Measurements from ENCODE around the gene BTNL8.

BTNL8 gene

GRCh38 chr5:180885845-180886529 is 13.0 kb upstream of the BTNL8 start:
- TF ChIP-seq MAX (IDR thresholded peaks at IDR 0.05) (0 out of 2 replicates have a peak, but pooled peaks have one; percentile 16), YY1 (IDR thresholded peaks at IDR 0.05; ENCODE audit: low read depth) (0 out of 2 replicates have a peak, but pooled peaks have one; percentile 59)

DNA sequence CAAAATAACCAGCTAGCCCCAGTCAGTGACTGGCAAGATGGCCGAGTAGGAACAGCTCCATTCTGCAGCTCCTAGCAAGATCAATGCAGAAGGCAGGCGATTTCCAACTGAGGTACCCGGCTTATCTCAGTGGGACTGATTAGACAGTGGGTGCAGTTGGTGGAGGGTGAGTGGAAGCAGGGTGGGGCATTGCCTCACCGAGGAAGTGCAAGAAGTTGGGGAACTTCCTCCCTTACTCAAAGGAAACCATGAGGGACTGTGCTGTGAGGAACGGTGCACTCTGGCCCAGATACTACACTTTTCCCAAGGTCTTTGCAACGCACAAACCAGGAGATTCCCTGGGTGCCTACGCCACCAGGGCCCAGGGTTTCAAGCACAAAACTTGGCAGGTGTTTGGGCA is 9.6 kb upstream of the BTNL8 start:
- TF ChIP-seq CEBPB (IDR thresholded peaks at IDR 0.05) (no peak), TEAD4 (IDR thresholded peaks at IDR 0.05) (no peak), FOXM1 (IDR thresholded peaks at IDR 0.05; ENCODE audit: borderline replicate concordance, low read depth) (no peak), EP300 (IDR thresholded peaks at IDR 0.05; ENCODE audit: borderline replicate concordance) (no peak), TAF1 (IDR thresholded peaks at IDR 0.05; ENCODE audit: low read depth) (no peak), EGR1 (IDR thresholded peaks at IDR 0.05) (no peak), CREB1 (IDR thresholded peaks at IDR 0.05; ENCODE audit: low read depth) (no peak), ZBTB7A (IDR thresholded peaks at IDR 0.05; ENCODE audit: low read depth) (no peak), NFIC (IDR thresholded peaks at IDR 0.05) (no peak), RAD21 (IDR thresholded peaks at IDR 0.05; ENCODE audit: low read depth) (no peak), YY1 (IDR thresholded peaks at IDR 0.05; ENCODE audit: low read depth) (no peak), TCF12 (IDR thresholded peaks at IDR 0.05; ENCODE audit: low read depth) (no peak)
- TF ChIP-seq, protein P1, sequence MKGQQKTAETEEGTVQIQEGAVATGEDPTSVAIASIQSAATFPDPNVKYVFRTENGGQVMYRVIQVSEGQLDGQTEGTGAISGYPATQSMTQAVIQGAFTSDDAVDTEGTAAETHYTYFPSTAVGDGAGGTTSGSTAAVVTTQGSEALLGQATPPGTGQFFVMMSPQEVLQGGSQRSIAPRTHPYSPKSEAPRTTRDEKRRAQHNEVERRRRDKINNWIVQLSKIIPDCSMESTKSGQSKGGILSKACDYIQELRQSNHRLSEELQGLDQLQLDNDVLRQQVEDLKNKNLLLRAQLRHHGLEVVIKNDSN (IDR thresholded peaks at IDR 0.05): no peak
- TF ChIP-seq, protein P2, sequence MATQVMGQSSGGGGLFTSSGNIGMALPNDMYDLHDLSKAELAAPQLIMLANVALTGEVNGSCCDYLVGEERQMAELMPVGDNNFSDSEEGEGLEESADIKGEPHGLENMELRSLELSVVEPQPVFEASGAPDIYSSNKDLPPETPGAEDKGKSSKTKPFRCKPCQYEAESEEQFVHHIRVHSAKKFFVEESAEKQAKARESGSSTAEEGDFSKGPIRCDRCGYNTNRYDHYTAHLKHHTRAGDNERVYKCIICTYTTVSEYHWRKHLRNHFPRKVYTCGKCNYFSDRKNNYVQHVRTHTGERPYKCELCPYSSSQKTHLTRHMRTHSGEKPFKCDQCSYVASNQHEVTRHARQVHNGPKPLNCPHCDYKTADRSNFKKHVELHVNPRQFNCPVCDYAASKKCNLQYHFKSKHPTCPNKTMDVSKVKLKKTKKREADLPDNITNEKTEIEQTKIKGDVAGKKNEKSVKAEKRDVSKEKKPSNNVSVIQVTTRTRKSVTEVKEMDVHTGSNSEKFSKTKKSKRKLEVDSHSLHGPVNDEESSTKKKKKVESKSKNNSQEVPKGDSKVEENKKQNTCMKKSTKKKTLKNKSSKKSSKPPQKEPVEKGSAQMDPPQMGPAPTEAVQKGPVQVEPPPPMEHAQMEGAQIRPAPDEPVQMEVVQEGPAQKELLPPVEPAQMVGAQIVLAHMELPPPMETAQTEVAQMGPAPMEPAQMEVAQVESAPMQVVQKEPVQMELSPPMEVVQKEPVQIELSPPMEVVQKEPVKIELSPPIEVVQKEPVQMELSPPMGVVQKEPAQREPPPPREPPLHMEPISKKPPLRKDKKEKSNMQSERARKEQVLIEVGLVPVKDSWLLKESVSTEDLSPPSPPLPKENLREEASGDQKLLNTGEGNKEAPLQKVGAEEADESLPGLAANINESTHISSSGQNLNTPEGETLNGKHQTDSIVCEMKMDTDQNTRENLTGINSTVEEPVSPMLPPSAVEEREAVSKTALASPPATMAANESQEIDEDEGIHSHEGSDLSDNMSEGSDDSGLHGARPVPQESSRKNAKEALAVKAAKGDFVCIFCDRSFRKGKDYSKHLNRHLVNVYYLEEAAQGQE (IDR thresholded peaks at IDR 0.05; ENCODE audit: low read depth): no peak

- TF ChIP-seq TAF1 (IDR thresholded peaks at IDR 0.05; ENCODE audit: low read depth) (no peak), NFIC (IDR thresholded peaks at IDR 0.05) (no peak), MAX (IDR thresholded peaks at IDR 0.05) (no peak), RAD21 (IDR thresholded peaks at IDR 0.05; ENCODE audit: low read depth) (no peak), TCF12 (IDR thresholded peaks at IDR 0.05; ENCODE audit: low read depth) (no peak), YY1 (IDR thresholded peaks at IDR 0.05; ENCODE audit: low read depth) (no peak), CREB1 (IDR thresholded peaks at IDR 0.05; ENCODE audit: low read depth) (no peak), EP300 (IDR thresholded peaks at IDR 0.05; ENCODE audit: borderline replicate concordance) (no peak), TEAD4 (IDR thresholded peaks at IDR 0.05) (no peak), CEBPB (IDR thresholded peaks at IDR 0.05) (no peak), ZBTB7A (IDR thresholded peaks at IDR 0.05; ENCODE audit: low read depth) (no peak), EGR1 (IDR thresholded peaks at IDR 0.05) (no peak), FOXM1 (IDR thresholded peaks at IDR 0.05; ENCODE audit: borderline replicate concordance, low read depth) (no peak)
- TF ChIP-seq, protein P1 (IDR thresholded peaks at IDR 0.05): no peak
- TF ChIP-seq, protein P2 (IDR thresholded peaks at IDR 0.05; ENCODE audit: low read depth): no peak
Measured at GRCh38 chr5:180900178-180900577, 1.2 kb downstream of the BTNL8 start.

GRCh38 chr5:180901319-180902009 is 2.5 kb downstream of the BTNL8 start:
- TF ChIP-seq TCF12 (IDR thresholded peaks at IDR 0.05; ENCODE audit: low read depth): no peak
- TF ChIP-seq, protein P1 (IDR thresholded peaks at IDR 0.05): no peak
- TF ChIP-seq, protein P2 (IDR thresholded peaks at IDR 0.05; ENCODE audit: low read depth): no peak
- TF ChIP-seq TEAD4 (IDR thresholded peaks at IDR 0.05): no peak
- TF ChIP-seq ZBTB7A (IDR thresholded peaks at IDR 0.05; ENCODE audit: low read depth): no peak
- TF ChIP-seq YY1 (IDR thresholded peaks at IDR 0.05; ENCODE audit: low read depth): no peak
- no peak for TF ChIP-seq TAF1 (IDR thresholded peaks at IDR 0.05; ENCODE audit: low read depth)
- no peak for TF ChIP-seq CREB1 (IDR thresholded peaks at IDR 0.05; ENCODE audit: low read depth)
- TF ChIP-seq EP300 (IDR thresholded peaks at IDR 0.05; ENCODE audit: borderline replicate concordance): no peak
- no peak for TF ChIP-seq FOXM1 (IDR thresholded peaks at IDR 0.05; ENCODE audit: borderline replicate concordance, low read depth)
- TF ChIP-seq MAX (IDR thresholded peaks at IDR 0.05): no peak
- no peak for TF ChIP-seq NFIC (IDR thresholded peaks at IDR 0.05)
- no peak for TF ChIP-seq RAD21 (IDR thresholded peaks at IDR 0.05; ENCODE audit: low read depth)

Measured in Ishikawa (cell line).